Measurements from ENCODE around the gene ARHGAP15. TPM values are rescaled to one million over a fixed set of nuclear protein-coding genes. Genes with fewer than 3 reads are reported as not detected.

ARHGAP15 gene
- total RNA-seq, 1 experiment from 2014 or later, result 0.42 TPM

DNA sequence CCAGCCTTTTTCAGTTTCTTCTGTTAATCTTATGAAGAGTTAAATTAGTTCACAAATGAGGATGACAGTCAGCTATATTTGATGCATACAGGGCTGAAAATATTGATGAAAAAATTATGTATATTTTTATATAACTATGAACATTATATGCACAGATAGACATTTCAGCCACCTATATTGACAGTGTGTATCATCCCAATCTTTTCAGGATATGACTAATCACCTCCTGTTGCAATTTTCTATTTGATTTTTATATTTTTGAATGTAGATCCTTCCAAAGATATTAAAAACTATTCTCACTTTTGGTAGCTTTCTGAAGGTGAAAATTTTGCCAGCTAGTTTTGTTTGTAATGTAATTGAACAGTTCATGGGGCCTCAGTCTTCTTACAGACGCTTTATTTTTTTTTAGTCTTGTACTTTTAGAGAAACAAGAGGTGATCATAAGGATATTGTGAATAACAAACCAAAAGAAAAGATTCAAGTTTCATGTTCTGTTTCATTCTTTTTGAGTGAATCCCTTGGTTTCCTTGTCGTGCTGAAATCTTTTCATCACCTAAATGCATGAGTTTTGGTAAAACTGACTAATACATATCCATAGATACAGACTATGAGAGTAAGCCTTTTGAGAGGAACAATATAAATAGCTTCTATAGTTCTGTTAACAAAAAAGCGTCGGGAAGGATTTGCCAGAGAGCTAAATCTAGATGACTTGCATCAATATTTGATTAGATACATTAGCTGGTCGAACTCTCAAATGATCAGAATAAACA is 123.1 kb downstream of the ARHGAP15 start:
- H3K9me3 ChIP-seq (ENCODE audit: control insufficient read depth in 1 of 2, insufficient read depth in 1 of 2, low read depth in 1 of 2, low read length in 2 of 2), result no peaks in the 10 kb centered on the region
- ATAC-seq, result no peak
- H3K27ac ChIP-seq (ENCODE audit: low read depth, low read length), result no peak overlapping the region
- intact Hi-C loops (cut with micrococcal nuclease), result no loop called here
- BruUV-seq (replicated peaks), result no TSS peak
- peaks cover 41% of the 10 kb centered on the region for H3K27me3 ChIP-seq (ENCODE audit: insufficient read depth, low read length)
- ChIA-PET RAD21 (ENCODE audit: low non-redundant PET in 1 of 2, low total read pairs in 2 of 2, uncharacterized antibody in 2 of 2, unreplicated experiment in 2 of 2) (no interaction called here), CTCF (interaction anchor here (1.4 kb wide), 1 partner anchor 139 kb away, joined by 3 read pairs; no protein-coding TSS in a partner anchor), POLR2A (no interaction called here)
- H3K9me2 ChIP-seq (ENCODE audit: insufficient read depth), result no peaks in the 10 kb centered on the region
- no peak for DNase-seq (ENCODE audit: low read depth, low spot score)
- H4K20me1 ChIP-seq (ENCODE audit: insufficient read depth), result no peaks in the 10 kb centered on the region
- TF ChIP-seq, protein P1, sequence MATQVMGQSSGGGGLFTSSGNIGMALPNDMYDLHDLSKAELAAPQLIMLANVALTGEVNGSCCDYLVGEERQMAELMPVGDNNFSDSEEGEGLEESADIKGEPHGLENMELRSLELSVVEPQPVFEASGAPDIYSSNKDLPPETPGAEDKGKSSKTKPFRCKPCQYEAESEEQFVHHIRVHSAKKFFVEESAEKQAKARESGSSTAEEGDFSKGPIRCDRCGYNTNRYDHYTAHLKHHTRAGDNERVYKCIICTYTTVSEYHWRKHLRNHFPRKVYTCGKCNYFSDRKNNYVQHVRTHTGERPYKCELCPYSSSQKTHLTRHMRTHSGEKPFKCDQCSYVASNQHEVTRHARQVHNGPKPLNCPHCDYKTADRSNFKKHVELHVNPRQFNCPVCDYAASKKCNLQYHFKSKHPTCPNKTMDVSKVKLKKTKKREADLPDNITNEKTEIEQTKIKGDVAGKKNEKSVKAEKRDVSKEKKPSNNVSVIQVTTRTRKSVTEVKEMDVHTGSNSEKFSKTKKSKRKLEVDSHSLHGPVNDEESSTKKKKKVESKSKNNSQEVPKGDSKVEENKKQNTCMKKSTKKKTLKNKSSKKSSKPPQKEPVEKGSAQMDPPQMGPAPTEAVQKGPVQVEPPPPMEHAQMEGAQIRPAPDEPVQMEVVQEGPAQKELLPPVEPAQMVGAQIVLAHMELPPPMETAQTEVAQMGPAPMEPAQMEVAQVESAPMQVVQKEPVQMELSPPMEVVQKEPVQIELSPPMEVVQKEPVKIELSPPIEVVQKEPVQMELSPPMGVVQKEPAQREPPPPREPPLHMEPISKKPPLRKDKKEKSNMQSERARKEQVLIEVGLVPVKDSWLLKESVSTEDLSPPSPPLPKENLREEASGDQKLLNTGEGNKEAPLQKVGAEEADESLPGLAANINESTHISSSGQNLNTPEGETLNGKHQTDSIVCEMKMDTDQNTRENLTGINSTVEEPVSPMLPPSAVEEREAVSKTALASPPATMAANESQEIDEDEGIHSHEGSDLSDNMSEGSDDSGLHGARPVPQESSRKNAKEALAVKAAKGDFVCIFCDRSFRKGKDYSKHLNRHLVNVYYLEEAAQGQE (IDR thresholded peaks at IDR 0.05; ENCODE audit: low read depth), result no peak
- TF ChIP-seq SIN3A (IDR thresholded peaks at IDR 0.05; ENCODE audit: low read depth), result no peak
- no peak for TF ChIP-seq CBX3 (IDR thresholded peaks at IDR 0.05; ENCODE audit: low read depth)
- TF ChIP-seq JUND (IDR thresholded peaks at IDR 0.05), result no peak
- no peak overlapping the region for H3K4me2 ChIP-seq (ENCODE audit: low read length)
- H3K9ac ChIP-seq (ENCODE audit: low read length), result no peak overlapping the region
- H3K4me1 ChIP-seq (ENCODE audit: control insufficient read depth in 1 of 2, insufficient read depth in 2 of 2, low read length in 2 of 2), result no peaks in the 10 kb centered on the region
- no peaks in the 10 kb centered on the region for H3K79me2 ChIP-seq (ENCODE audit: insufficient read depth, low read length)
- no peaks in the 10 kb centered on the region for H3K36me3 ChIP-seq (ENCODE audit: control insufficient read depth in 1 of 2, insufficient read depth in 2 of 2, low read length in 2 of 2)
- H3K4me3 ChIP-seq (replicated peaks in 1 of 2; ENCODE audit: low read depth in 1 of 2, low read length in 2 of 2), result no peak overlapping the region
- no peak overlapping the region for H2AFZ ChIP-seq (ENCODE audit: low read depth, low read length, poor library complexity, severe bottlenecking)

DNA sequence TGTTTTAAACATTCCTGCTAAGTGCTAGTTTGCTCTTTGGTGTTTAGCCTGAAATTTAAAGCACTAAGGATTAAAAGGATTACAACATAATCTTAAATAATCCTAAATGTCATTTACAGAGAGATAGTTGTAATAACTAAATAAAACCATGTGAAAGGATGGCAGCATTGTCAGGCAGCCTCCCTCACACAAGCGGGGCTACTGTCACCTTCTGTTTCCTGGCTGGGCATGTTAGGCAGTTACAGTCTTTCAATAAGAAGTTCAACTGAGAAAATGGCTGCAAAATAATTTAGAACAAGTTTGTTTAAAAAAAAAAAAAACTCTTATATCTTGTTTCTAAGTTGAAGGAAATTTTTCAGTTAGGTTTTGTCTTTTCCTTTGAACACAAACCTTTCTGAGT is 124.9 kb downstream of the ARHGAP15 start:
- RAD21 ChIA-PET (ENCODE audit: low non-redundant PET in 1 of 2, low total read pairs in 2 of 2, uncharacterized antibody in 2 of 2, unreplicated experiment in 2 of 2), result no interaction called here
- DNase-seq (ENCODE audit: low read depth, low spot score) (no peak), ATAC-seq (no peak)
- no TSS peak for BruUV-seq (replicated peaks)
- H2AFZ ChIP-seq (ENCODE audit: low read depth, low read length, poor library complexity, severe bottlenecking), result no peak overlapping the region
- no peaks in the 10 kb centered on the region for H3K9me2 ChIP-seq (ENCODE audit: insufficient read depth)
- POLR2A ChIA-PET, result no interaction called here
- no peaks in the 10 kb centered on the region for H3K9me3 ChIP-seq (ENCODE audit: control insufficient read depth in 1 of 2, insufficient read depth in 1 of 2, low read depth in 1 of 2, low read length in 2 of 2)
- intact Hi-C loops (cut with micrococcal nuclease), result no loop called here
- H3K4me1 ChIP-seq (ENCODE audit: control insufficient read depth in 1 of 2, insufficient read depth in 2 of 2, low read length in 2 of 2), result no peaks in the 10 kb centered on the region
- no peaks in the 10 kb centered on the region for H3K36me3 ChIP-seq (ENCODE audit: control insufficient read depth in 1 of 2, insufficient read depth in 2 of 2, low read length in 2 of 2)
- H3K4me2 ChIP-seq (ENCODE audit: low read length), result no peak overlapping the region
- CTCF ChIA-PET, result no interaction called here
- no peak overlapping the region for H3K27ac ChIP-seq (ENCODE audit: low read depth, low read length)
- no peak overlapping the region for H3K4me3 ChIP-seq (replicated peaks in 1 of 2; ENCODE audit: low read depth in 1 of 2, low read length in 2 of 2)
- TF ChIP-seq SRF (IDR thresholded peaks at IDR 0.05; ENCODE audit: low read depth) (no peak), ZFX (IDR thresholded peaks at IDR 0.05) (no peak), ZNF274 (IDR thresholded peaks at IDR 0.05; ENCODE audit: low read depth, low read length) (no peak), CEBPB (IDR thresholded peaks at IDR 0.05; ENCODE audit: low read depth) (no peak), POLR2A (IDR thresholded peaks at IDR 0.05; ENCODE audit: borderline replicate concordance, extremely low read depth, insufficient read depth, insufficient read length) (no peak), EZH2 (IDR thresholded peaks at IDR 0.05) (no peak), EGR1 (IDR thresholded peaks at IDR 0.05; ENCODE audit: low read depth) (no peak), POLR2AphosphoS5 (IDR thresholded peaks at IDR 0.05; ENCODE audit: low read depth, low read length) (no peak), EZH2phosphoT487 (IDR thresholded peaks at IDR 0.05; ENCODE audit: borderline replicate concordance) (no peak), JUND (IDR thresholded peaks at IDR 0.05) (no peak), FOSL1 (IDR thresholded peaks at IDR 0.05; ENCODE audit: low read depth) (no peak), RAD21 (IDR thresholded peaks at IDR 0.05; ENCODE audit: low read depth) (no peak)
- TF ChIP-seq, protein P2, sequence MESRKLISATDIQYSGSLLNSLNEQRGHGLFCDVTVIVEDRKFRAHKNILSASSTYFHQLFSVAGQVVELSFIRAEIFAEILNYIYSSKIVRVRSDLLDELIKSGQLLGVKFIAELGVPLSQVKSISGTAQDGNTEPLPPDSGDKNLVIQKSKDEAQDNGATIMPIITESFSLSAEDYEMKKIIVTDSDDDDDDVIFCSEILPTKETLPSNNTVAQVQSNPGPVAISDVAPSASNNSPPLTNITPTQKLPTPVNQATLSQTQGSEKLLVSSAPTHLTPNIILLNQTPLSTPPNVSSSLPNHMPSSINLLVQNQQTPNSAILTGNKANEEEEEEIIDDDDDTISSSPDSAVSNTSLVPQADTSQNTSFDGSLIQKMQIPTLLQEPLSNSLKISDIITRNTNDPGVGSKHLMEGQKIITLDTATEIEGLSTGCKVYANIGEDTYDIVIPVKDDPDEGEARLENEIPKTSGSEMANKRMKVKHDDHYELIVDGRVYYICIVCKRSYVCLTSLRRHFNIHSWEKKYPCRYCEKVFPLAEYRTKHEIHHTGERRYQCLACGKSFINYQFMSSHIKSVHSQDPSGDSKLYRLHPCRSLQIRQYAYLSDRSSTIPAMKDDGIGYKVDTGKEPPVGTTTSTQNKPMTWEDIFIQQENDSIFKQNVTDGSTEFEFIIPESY (IDR thresholded peaks at IDR 0.05; ENCODE audit: extremely low read depth, insufficient replicate concordance, low read length), result no peak
- TF ChIP-seq, protein P3, sequence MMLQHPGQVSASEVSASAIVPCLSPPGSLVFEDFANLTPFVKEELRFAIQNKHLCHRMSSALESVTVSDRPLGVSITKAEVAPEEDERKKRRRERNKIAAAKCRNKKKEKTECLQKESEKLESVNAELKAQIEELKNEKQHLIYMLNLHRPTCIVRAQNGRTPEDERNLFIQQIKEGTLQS (IDR thresholded peaks at IDR 0.05), result no peak
- no peak overlapping the region for H3K9ac ChIP-seq (ENCODE audit: low read length)
- peaks cover 28% of the 10 kb centered on the region for H3K27me3 ChIP-seq (ENCODE audit: insufficient read depth, low read length)
- no peaks in the 10 kb centered on the region for H3K79me2 ChIP-seq (ENCODE audit: insufficient read depth, low read length)
- no peaks in the 10 kb centered on the region for H4K20me1 ChIP-seq (ENCODE audit: insufficient read depth)
